Activated T-helper 2 cell treated with anti-CD3 and anti-CD28 coated beads, Interferon-gamma antibody, Interleukin-2, Interleukin-4, amounts not matched to agents 10 μg/mL and 5 μg/mL and 100 μg/mL, durations not matched to agents 14 hours and 24 hours and 36 hours (primary cell): ENCODE results near the gene PHB1. TPM values are rescaled to one million over a fixed set of nuclear protein-coding genes. Genes with fewer than 3 reads are reported as not detected.
A peak's percentile ranks its signal among the peaks of the same experiment; 100 is the strongest.
"Not testable (repeated sequence)": the region's sequence is repeated elsewhere in the genome, so short reads cannot be mapped to it uniquely, and the experiment has no call there.

Source experiments
- DNase-seq: peaks from one replicate; pipeline ENCODE4 v3.0.0; 2021; ENCODE audit warnings: low spot score
- H3K27ac Mint-ChIP-seq: one replicate; pipeline ENCODE4 v1.8.0; 2021; ENCODE audit warnings: mixed read lengths
- H3K27me3 Mint-ChIP-seq: one replicate; pipeline ENCODE4 v1.8.0; 2021; ENCODE audit warnings: low read depth, mixed read lengths
- H3K36me3 Mint-ChIP-seq: one replicate; pipeline ENCODE4 v1.8.0; 2021; ENCODE audit warnings: low read depth, mixed read lengths
- H3K4me1 Mint-ChIP-seq: one replicate; pipeline ENCODE4 v1.8.0; 2021; ENCODE audit warnings: low read depth, mixed read lengths
- H3K4me3 Mint-ChIP-seq: one replicate; pipeline ENCODE4 v1.8.0; 2021; ENCODE audit warnings: low read depth, mild to moderate bottlenecking, moderate library complexity, mixed read lengths
- H3K9me3 Mint-ChIP-seq: one replicate; pipeline ENCODE4 v1.8.0; 2021; ENCODE audit warnings: mixed read lengths
- intact Hi-C: fragments of 100-400 bp; cut with micrococcal nuclease; formaldehyde crosslinking; loops from one replicate; pipeline ENCODE4 v1.15.1; 2023
- total RNA-seq: library from RNA; stranded (reverse); gene quantifications from 2 replicates; pipeline ENCODE4 v1.2.3, GENCODE V29; 2022

The PHB1 gene
- total RNA-seq, 1 donor from 2014 or later = 335 TPM

DNA sequence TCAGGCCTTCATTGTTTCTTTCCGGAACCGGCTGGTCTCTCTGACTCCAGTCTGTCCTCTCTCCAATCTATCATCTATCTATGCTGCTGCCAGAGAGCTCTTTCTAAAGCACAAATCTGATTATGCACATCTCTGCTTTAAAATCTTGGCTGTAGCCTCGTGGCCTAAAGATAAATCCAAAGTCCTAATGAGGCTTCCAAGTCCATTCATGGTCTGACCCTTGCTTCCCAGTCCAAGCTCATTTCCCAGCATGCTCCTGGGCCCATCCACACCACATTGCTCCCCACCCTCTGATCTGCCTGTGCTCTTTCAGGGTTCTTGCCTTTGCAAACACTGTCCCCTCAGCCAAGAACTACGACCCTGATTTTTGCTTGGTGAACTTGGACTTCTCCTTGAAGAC is 21.5 kb upstream of the PHB1 start:
- intact Hi-C loops = no loop called here
- Mint-ChIP-seq H3K9me3 (no peaks in the 10 kb centered on the region), H3K27ac (no peak overlapping the region), H3K27me3 (peaks cover 44% of the 10 kb centered on the region), H3K36me3 (no peaks in the 10 kb centered on the region), H3K4me3 (no peak overlapping the region), H3K4me1 (no peaks in the 10 kb centered on the region)
- no peak for DNase-seq

DNA sequence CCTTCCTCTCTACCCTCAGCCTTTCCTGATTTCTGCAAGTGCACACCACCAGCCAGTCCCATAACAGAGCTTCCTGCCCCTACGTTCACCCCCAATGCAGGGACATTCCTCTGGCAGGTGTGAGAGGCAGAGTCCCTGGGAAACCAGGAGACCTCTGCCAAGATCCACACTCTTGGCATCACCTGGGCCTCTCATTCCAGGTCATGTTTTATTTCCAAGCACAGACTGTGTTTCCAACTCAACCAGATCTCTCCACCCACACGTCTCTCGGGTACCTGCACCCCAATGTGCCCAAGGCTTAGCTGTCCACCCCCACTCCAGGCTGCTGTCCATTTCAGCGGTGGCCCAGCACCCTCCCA is 21.0 kb upstream of the PHB1 start:
- no peaks in the 10 kb centered on the region for H3K4me1 Mint-ChIP-seq
- no peak overlapping the region for H3K4me3 Mint-ChIP-seq
- H3K36me3 Mint-ChIP-seq = no peaks in the 10 kb centered on the region
- DNase-seq = no peak
- no peaks in the 10 kb centered on the region for H3K9me3 Mint-ChIP-seq
- no peak overlapping the region for H3K27ac Mint-ChIP-seq
- peaks cover 41% of the 10 kb centered on the region for H3K27me3 Mint-ChIP-seq
- intact Hi-C loops = loop anchor here (1.0 kb wide), 1 partner anchor 121 kb away; no protein-coding TSS in a partner anchor

DNA sequence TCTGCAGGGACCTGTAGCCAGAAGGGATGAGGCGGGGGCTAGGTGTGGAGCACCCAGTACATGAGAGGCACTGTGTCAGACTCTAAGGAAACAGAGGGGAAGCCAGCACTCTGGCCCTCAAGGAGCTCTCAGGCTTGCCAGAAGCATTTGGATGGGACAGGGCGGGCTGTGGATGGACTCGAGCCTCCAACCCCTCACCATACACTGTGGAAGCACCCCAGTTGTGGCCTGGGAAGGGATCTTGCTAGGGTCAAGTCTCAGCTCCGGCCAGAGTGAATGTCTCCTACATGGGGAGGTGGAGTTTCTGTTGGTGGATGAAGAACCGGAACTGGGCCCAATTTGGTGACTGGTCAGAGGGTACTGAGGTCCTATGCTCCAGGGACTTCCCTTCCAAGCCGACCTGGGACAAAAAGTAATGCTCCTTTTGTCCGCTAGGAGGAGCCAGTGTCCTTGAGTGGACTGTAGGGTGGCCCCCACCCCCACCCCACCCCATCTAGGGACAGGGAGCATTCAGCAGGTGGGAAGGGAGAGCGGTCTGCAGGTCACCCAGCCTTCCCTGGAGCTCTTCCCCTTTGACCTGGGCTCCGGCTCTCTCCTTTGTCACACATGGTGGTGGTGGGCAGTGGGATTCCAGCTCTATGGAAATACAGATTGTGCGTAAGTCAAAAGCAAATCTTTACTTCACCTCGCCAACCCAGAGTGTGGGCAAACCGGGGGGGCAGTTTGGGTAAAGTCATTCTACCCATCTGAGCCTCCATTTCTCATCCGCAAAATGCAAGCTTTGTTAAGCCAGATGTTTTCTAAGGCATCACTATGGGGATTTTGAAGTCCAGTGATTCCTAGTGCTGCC is 20.4 kb upstream of the PHB1 start:
- no peak overlapping the region for H3K27ac Mint-ChIP-seq
- peaks cover 36% of the 10 kb centered on the region for H3K27me3 Mint-ChIP-seq
- no peaks in the 10 kb centered on the region for H3K9me3 Mint-ChIP-seq
- H3K36me3 Mint-ChIP-seq = no peaks in the 10 kb centered on the region
- no peaks in the 10 kb centered on the region for H3K4me1 Mint-ChIP-seq
- peak; percentile 17 for DNase-seq
- intact Hi-C loops = loop anchor here (1.0 kb wide), 1 partner anchor 121 kb away; no protein-coding TSS in a partner anchor
- H3K4me3 Mint-ChIP-seq = no peak overlapping the region

DNA sequence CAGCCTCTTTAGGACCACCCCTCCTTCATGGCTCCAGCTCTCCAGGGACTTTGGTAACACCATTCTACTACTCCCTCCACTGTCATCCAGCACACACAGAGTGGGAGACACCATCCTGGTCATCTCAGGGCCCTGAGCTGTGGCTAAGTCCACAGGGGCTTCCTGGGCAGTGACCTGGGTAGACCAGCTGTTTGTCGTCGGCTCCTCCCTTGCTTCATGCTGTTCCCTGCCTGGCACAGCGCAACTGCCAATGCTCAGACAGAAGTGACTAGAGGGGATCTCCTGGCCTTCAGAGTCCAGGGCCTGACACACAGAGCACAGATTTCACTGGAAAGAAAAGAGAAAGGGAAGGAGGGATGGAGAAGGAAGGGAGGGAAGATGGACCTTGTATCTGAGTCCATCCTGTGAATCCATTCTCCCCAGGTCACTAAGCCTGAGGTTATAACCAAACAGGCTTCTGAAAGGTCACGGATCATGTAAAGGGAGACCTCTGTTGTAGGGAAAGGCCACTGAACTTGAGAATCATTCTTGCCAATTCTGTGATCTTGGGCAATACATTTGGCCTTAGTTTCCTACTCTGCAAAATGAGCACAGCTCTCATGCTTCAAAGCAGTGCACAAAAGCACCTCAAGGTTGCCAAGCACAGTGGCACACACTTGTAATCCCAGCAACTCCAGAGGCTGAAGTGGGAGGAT is 18.5 kb upstream of the PHB1 start:
- DNase-seq = no peak
- Mint-ChIP-seq H3K36me3 (no peaks in the 10 kb centered on the region), H3K4me1 (no peaks in the 10 kb centered on the region), H3K27me3 (peaks cover 29% of the 10 kb centered on the region), H3K9me3 (no peaks in the 10 kb centered on the region), H3K27ac (no peak overlapping the region), H3K4me3 (no peak overlapping the region)
- intact Hi-C loops = no loop called here

DNA sequence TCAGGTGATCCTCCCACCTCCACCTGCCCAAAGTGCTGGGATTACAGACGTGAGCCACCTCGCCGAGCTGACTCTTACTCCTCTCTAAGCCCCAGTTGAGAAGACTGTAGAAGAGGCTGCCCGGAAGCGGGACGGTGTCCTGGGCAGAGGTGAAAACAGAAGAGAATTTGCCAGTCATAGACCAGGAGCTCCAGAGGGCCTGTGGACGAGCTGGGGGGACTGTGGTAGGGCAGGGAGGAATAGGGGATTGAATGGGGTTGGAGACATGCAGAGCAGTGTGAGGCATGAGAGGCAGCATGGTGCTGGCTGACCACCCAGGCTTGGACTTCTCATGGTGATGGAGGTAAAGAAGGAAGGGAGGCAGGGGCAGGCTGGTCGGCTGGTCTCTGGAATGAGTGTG is 17.1 kb upstream of the PHB1 start:
- Mint-ChIP-seq H3K9me3 (no peaks in the 10 kb centered on the region), H3K4me3 (no peak overlapping the region), H3K36me3 (no peaks in the 10 kb centered on the region), H3K27ac (no peak overlapping the region), H3K27me3 (peaks cover 26% of the 10 kb centered on the region), H3K4me1 (no peaks in the 10 kb centered on the region)
- DNase-seq = no peak
- intact Hi-C loops = no loop called here

DNA sequence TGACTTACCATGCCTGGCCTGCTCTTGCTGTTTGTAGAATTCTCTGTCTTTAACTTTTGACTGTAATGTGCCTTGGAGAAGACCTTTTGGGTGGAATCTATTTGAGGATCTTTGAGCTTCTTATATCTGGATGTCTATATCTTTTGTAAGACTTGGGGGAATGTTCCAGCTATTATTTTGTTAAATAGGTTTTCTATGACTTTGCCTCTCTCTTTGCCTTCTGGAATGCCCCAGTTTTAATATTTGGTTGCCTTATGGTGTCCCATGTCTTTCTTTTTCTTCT is 10.3 kb upstream of the PHB1 start:
- Mint-ChIP-seq H3K27ac (no peak overlapping the region), H3K27me3 (peaks cover 21% of the 10 kb centered on the region), H3K36me3 (no peaks in the 10 kb centered on the region), H3K4me1 (no peaks in the 10 kb centered on the region), H3K9me3 (peaks cover 7% of the 10 kb centered on the region), H3K4me3 (no peak overlapping the region)
- intact Hi-C loops = no loop called here
- DNase-seq = no peak

DNA sequence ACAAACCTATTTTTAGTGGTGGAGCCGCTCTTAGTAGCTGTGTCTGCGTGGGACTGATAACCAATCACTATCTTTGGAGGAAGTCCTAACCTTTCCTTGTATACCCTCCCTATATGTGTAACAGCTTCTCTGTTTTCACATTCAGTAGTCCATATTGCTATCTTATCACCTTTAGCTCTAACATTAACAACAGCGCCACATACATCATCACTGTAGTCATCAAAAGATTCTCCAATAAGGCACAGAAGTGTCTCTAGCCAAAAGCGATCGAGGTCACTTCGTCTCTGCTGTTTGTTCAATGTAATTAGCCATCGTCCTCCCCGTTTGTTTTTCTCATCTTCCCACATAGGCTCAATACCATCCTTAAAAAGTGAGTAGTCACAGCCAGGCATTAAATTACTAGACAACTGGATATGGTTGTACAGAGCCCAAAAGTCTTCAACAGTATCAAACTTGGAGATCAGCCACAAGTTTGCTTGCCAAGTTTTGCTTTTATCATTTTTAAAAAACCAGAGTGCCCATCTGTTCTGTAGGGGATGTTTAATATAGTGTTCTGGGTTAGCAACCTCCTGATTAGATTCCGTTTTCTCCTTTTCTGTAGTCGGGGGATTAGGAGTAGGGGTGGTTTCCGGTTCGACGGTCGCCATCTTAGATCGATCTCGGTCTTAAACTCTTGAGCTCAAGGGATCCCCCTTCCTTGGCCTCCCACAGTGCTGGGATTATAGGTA is 9.8 kb upstream of the PHB1 start:
- peaks cover 21% of the 10 kb centered on the region for H3K27me3 Mint-ChIP-seq
- H3K9me3 Mint-ChIP-seq, H3K4me1 Mint-ChIP-seq, H3K4me3 Mint-ChIP-seq, H3K27ac Mint-ChIP-seq, H3K36me3 Mint-ChIP-seq, DNase-seq, intact Hi-C loops: not testable (repeated sequence)

DNA sequence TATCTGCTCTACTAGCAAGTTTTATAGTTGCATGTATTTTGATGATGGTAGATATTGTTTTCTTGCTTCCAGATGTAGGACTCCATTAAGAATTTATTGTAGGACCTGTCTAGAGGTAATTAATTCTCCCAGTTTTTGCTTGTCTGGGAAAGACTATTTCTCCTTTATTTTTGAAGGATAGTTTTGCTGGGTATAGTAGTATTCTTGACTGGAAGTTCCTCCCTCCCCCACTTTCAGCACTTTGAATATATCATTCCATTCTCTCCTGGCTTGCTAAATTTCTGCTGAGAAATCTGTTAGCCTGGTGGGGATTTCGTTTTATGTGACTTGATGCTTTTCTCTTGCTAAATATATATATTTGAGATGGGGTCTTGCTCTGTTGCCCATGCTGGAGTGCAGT is 8.0 kb upstream of the PHB1 start:
- H3K9me3 Mint-ChIP-seq = peaks cover 7% of the 10 kb centered on the region
- H3K4me3 Mint-ChIP-seq = no peak overlapping the region
- H3K4me1 Mint-ChIP-seq = no peaks in the 10 kb centered on the region
- H3K27me3 Mint-ChIP-seq = peaks cover 21% of the 10 kb centered on the region
- no peaks in the 10 kb centered on the region for H3K36me3 Mint-ChIP-seq
- H3K27ac Mint-ChIP-seq = no peak overlapping the region
- intact Hi-C loops = no loop called here
- DNase-seq = no peak

DNA sequence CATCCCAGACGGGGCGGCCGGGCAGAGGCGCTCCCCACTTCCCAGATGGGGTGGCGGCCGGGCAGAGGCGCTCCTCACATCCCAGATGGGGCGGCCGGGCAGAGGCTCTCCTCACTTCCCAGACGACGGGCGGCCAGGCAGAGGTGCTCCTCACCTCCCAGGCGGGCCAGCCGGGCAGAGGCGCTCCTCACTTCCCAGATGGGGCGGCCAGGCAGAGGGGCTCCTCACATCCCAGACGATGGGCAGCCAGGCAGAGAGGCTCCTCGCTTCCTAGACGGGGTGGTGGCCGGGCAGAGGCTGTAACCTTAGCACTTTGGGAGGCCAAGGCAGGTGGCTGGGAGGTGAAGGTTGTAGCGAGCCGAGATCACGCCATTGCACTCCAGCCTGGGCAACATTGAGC is 5.1 kb upstream of the PHB1 start:
- H3K36me3 Mint-ChIP-seq, H3K27ac Mint-ChIP-seq, H3K4me3 Mint-ChIP-seq, intact Hi-C loops, H3K9me3 Mint-ChIP-seq, DNase-seq, H3K4me1 Mint-ChIP-seq: not testable (repeated sequence)
- H3K27me3 Mint-ChIP-seq = peaks cover 14% of the 10 kb centered on the region

DNA sequence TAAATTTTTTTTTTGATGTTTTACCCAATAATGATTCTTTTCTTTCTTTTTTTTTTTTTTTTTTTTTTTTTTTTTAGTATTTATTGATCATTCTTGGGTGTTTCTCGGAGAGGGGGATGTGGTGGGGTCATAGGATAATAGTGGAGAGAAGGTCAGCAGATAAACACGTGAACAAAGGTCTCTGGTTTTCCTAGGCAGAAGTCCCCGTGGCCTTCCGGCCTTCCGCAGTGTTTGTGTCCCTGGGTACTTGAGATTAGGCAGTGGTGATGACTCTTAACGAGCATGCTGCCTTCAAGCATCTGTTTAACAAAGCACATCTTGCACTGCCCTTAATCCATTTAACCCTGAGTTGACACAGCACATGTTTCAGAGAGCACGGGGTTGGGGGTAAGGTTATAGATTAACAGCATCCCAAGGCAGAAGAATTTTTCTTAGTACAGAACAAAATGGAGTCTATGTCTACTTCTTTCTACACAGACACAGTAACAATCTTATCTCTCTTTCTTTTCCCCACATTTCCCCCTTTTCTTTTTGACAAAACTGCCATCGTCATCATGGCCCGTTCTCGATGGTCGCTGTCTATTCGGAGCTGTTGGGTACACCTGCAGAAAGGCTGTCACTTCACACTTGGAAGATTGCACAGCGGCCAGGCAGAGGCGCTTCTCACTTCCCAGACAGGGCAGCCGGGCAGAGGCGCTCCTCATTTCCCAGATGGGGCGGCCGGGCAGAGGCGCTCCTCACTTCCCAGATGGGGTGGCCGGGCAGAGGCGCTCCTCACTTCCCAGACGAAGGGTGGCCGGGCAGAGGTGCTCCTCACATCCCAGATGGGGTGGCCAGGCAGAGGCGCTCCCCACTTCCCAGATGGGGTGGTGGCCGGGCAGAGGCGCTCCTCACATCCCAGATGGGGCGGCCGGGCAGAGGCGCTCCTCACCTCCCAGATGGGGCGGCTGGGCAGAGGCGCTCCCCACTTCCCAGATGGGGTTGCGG is 4.4 kb upstream of the PHB1 start:
- H3K27me3 Mint-ChIP-seq = peaks cover 12% of the 10 kb centered on the region
- DNase-seq, H3K27ac Mint-ChIP-seq, H3K4me3 Mint-ChIP-seq, H3K9me3 Mint-ChIP-seq, H3K4me1 Mint-ChIP-seq, intact Hi-C loops, H3K36me3 Mint-ChIP-seq: not testable (repeated sequence)

DNA sequence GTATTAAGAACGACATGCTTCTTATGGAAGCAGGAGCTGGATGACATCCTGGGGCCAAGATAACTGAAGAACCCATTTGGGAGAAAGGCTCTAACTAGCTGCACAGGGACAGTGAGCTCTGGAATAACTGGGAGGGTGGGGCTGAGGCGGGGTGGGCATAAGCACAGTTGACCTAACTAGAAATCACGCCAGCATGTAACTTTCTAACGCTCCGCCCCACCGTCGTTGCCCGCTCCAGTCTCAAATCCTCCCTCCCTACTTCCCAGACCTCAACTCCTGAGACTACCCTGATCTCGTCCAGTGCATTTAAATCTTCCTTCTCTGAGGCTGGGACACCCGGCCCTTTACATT is 436 bp downstream of the PHB1 start:
- Mint-ChIP-seq H3K9me3 (no peaks in the 10 kb centered on the region), H3K27ac (peak overlapping the region; percentile 87), H3K4me3 (peak overlapping the region; percentile 99), H3K4me1 (peaks cover 10% of the 10 kb centered on the region), H3K27me3 (peaks cover 10% of the 10 kb centered on the region), H3K36me3 (peaks cover 38% of the 10 kb centered on the region)
- no peak for DNase-seq
- intact Hi-C loops = loop anchor here (2.0 kb wide), 2 partner anchors 293 to 375 kb away; partner anchors contain the start of genes KAT7 and SLC35B1

DNA sequence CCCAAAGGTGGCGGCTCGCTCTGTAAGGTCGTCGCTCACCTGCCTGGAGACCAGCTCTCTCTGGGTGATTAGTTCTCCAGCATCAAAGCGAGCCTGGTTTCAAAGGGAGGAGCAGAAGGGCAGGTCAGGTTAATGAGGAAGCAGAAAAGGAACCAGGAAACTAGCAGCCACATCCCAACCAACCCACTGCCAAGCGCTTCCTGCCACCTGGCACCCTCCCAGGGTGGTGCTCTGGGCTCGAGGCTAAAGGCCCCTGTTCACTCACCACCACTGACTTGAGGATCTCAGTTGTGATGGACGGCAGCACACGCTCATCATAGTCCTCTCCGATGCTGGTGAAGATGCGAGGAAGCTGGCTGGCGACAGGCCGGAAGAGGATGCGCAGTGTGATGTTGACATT is 5.6 kb downstream of the PHB1 start:
- Mint-ChIP-seq H3K4me3 (no peak overlapping the region), H3K9me3 (no peaks in the 10 kb centered on the region), H3K4me1 (peaks cover 18% of the 10 kb centered on the region), H3K36me3 (peaks cover 84% of the 10 kb centered on the region), H3K27me3 (no peaks in the 10 kb centered on the region), H3K27ac (no peak overlapping the region)
- intact Hi-C loops = loop anchor here (2.0 kb wide), 1 partner anchor 148 kb away; no protein-coding TSS in a partner anchor
- no peak for DNase-seq
